Neural cell (in vitro differentiated cells): Measurements from ENCODE around the gene NFAM1.
A peak's percentile ranks its signal among the peaks of the same experiment; 100 is the strongest.

Experiments
- CTCF ChIP-seq: fragments of 450-650 bp; IDR thresholded peaks from 2 replicates; pipeline ENCODE4 v1.5.1; 2014; ENCODE audit warnings: antibody characterized with exemption, mild to moderate bottlenecking, moderate library complexity; ENCODE audit not compliant: poor library complexity, severe bottlenecking
- MXI1 ChIP-seq: fragments of 450-650 bp; conservative IDR thresholded peaks from 2 replicates; pipeline ENCODE4 v1.6.1; 2014; ENCODE audit warnings: antibody characterized with exemption, mild to moderate bottlenecking; ENCODE audit not compliant: poor library complexity, severe bottlenecking
- RAD21 ChIP-seq: fragments of 450-650 bp; conservative IDR thresholded peaks from 2 replicates; pipeline ENCODE4 v1.6.1; 2014; ENCODE audit warnings: antibody characterized with exemption, mild to moderate bottlenecking, moderate library complexity
- SMC3 ChIP-seq: fragments of 450-650 bp; conservative IDR thresholded peaks from 2 replicates; pipeline ENCODE4 v1.6.1; 2014; ENCODE audit warnings: antibody characterized with exemption, mild to moderate bottlenecking, moderate library complexity; ENCODE audit not compliant: poor library complexity

DNA sequence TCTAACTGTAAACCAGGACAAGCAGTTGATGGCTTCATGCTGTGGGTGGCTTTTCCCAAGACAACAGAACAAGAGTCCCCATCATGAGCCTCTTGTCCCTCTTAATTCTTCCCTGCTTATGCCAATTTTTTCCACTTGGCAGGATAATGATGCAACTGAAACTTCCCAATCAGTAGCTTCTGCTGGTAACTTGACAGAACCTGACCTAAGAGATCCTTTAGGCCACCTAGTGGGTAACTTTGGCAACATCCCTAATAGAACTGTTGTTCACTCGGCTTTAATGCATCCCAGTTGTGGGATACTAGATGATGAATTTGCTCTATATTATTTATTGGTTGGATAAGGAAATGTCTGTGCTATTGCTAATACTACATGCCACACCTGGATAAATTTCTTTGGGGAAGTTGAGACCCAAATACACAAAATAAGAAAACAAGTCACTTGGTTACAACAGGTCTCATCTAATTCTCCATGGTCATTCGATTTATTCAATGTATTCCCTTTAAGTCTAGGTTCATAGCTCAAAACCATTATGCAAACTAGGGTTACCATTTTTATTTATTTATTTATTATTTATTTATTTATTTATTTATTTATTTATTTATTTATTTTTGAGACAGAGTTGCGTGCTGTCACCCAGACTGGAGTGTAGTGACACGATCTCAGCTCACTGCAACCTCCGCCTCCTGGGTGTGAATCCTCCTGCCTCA, 41.4 kb upstream of the NFAM1 start:
- TF ChIP-seq CTCF: peak; percentile 82
- TF ChIP-seq RAD21: peak; percentile 79
- TF ChIP-seq MXI1: no peak
- TF ChIP-seq SMC3: peak; percentile 84
